Left lung (tissue), 10 donors: Measurements from ENCODE around the gene DVL1. TPM values are rescaled to one million over a fixed set of nuclear protein-coding genes. Genes with fewer than 3 reads are reported as not detected.
"Not testable (repeated sequence)": the region's sequence is repeated elsewhere in the genome, so short reads cannot be mapped to it uniquely, and the experiment has no call there.

Experiments
- ATAC-seq: fragments of 200-7000 bp; cut with Tn5 transposase; one replicate; pipeline ENCODE4 v1.9.1; 2020; ENCODE audit warnings: moderate library complexity
- DNase-seq, 4 donors: peaks; one replicate each; pipeline ENCODE4 v3.0.0-alpha.2; 2013 to 2020
- H3K27ac ChIP-seq, 2 donors: fragments of 200-600 bp; sonication (generic) in 1 of 2; one replicate each; pipeline versions ENCODE4 v1.5.0 to v1.8.0; 2020 to 2021
- H3K27me3 ChIP-seq, 2 donors: fragments of 200-600 bp; sonication (generic) in 1 of 2; one replicate each; pipeline versions ENCODE4 v1.5.0 to v1.8.0; 2020 to 2021
- H3K36me3 ChIP-seq, 2 donors: fragments of 200-600 bp; sonication (generic) in 1 of 2; one replicate each; pipeline versions ENCODE4 v1.5.0 to v1.8.0; 2020 to 2021
- H3K4me1 ChIP-seq, 2 donors: fragments of 200-600 bp; one replicate each; pipeline ENCODE4 v1.8.0; 2021
- H3K4me3 ChIP-seq, 2 donors: fragments of 200-600 bp; sonication (generic) in 1 of 2; one replicate each; pipeline versions ENCODE4 v1.5.0 to v1.8.0; 2020 to 2021; ENCODE audit warnings: mild to moderate bottlenecking in 1 of 2
- H3K9me3 ChIP-seq, 2 donors: fragments of 200-600 bp; sonication (generic) in 1 of 2; one replicate each; pipeline versions ENCODE4 v1.5.0 to v1.8.0; 2020 to 2021
- intact Hi-C, 2 donors: fragments of 100-400 bp; cut with DNase I; formaldehyde crosslinking; loops; one replicate each; pipeline versions ENCODE4 v1.11.2 to v1.14.2; 2022
- polyA plus RNA-seq, 6 donors: library from polyadenylated mRNA; unstranded; fragments of 120-200 nt; gene quantifications; one replicate each; pipeline ENCODE4 v1.2.1, GENCODE V29; 2013; ENCODE audit not compliant: insufficient read length in 6 of 6
- total RNA-seq, 2 donors: library from RNA; stranded (reverse); fragmentation: NEBNext Ultra II Directional; extraction: Animal tissue kit (Norgen Biotek cat#: 25700); gene quantifications; one replicate each; pipeline ENCODE4 v1.2.1, GENCODE V29; 2021
- TF ChIP-seq, protein P1 (sequence below), 2 donors: fragments of 200-600 bp; sonication (generic) in 1 of 2; IDR thresholded peaks; one replicate each; pipeline versions ENCODE4 v1.5.0 to v1.8.0; 2021; ENCODE audit warnings: antibody characterized with exemption in 2 of 2
- donor health status: DM: no; HTN: yes; CAD: no.
- donor health status: DM: no; HTN: no; CAD: no.

Gene DVL1
- total and polyA plus RNA-seq, 8 donors = 20.6 to 81.2 (median 30.4) TPM

- DNase-seq = peak in 1 of 4 donors; percentile 30
- ATAC-seq = no peak
- Histone ChIP-seq H3K4me3 (no peak overlapping the region), H3K27me3 (no peaks in the 10 kb centered on the region), H3K36me3 (peaks cover 9 to 86% of the 10 kb centered on the region in 2 donors), H3K9me3 (no peaks in the 10 kb centered on the region), H3K27ac (no peak overlapping the region), H3K4me1 (peaks cover 0 to 19% of the 10 kb centered on the region in 2 donors)
- TF ChIP-seq, protein P1, sequence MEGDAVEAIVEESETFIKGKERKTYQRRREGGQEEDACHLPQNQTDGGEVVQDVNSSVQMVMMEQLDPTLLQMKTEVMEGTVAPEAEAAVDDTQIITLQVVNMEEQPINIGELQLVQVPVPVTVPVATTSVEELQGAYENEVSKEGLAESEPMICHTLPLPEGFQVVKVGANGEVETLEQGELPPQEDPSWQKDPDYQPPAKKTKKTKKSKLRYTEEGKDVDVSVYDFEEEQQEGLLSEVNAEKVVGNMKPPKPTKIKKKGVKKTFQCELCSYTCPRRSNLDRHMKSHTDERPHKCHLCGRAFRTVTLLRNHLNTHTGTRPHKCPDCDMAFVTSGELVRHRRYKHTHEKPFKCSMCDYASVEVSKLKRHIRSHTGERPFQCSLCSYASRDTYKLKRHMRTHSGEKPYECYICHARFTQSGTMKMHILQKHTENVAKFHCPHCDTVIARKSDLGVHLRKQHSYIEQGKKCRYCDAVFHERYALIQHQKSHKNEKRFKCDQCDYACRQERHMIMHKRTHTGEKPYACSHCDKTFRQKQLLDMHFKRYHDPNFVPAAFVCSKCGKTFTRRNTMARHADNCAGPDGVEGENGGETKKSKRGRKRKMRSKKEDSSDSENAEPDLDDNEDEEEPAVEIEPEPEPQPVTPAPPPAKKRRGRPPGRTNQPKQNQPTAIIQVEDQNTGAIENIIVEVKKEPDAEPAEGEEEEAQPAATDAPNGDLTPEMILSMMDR (IDR thresholded peaks at IDR 0.05) = no peak
- intact Hi-C loops = no loop called here
Observed at GRCh38 chr1:1388078-1388472, 38.9 kb upstream of the DVL1 start.

DNA sequence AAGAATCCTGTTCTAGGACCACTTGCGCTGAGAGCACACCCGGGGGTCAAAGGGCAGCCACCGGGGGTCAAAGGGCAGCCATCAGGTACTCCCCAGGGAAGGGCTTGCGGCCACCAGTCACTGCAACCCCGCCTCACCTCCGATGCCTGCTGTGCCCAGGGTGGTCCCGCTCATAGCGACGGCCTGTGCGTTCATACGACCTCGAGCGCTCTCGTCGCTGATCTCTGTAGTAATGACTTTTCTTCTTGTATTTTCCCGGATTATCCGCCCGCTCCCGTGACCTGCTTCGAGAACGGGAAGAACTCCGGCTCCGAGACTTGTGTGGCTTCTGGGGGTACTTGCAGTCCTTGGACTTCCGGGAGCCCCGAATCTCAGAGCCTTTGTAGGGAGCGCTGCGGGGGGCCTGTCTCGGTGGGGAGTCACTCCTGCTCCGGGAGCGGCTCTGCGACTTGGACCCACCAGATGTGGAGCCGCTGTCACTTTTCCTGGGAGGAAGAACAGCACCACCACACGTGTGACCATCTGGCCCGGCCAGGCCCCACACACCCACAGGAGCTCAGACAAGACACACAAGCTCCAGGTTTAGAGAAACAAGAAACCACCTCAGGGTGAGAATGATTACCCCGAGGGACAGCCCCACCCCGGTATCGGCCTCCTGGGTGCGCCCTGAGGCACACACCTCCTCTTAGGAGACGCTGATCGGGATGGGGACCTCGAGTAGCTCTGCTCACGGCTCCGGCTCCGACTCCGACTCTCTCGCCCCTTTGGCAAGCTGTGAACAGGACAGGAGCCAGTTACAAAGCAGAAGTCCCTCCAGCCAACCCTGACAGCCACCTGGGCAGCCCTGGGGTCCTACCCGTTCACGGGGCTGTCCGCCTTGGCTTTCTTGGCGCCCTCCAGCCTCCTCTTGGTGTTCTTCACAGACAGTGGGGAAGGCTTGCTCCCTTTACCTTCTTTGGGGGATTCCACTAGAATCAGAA is 38.2 kb upstream of the DVL1 start:
- H3K36me3 ChIP-seq = peaks cover 6 to 79% of the 10 kb centered on the region in 2 donors
- DNase-seq (peak in 1 of 4 donors; percentile 55), ATAC-seq (no peak)
- H3K27me3 ChIP-seq = no peaks in the 10 kb centered on the region
- TF ChIP-seq, protein P1 (IDR thresholded peaks at IDR 0.05) = no peak
- peaks cover 0 to 16% of the 10 kb centered on the region in 2 donors for H3K4me1 ChIP-seq
- intact Hi-C loops = no loop called here
- H3K4me3 ChIP-seq = no peak overlapping the region
- H3K27ac ChIP-seq = no peak overlapping the region
- no peaks in the 10 kb centered on the region for H3K9me3 ChIP-seq

DNA sequence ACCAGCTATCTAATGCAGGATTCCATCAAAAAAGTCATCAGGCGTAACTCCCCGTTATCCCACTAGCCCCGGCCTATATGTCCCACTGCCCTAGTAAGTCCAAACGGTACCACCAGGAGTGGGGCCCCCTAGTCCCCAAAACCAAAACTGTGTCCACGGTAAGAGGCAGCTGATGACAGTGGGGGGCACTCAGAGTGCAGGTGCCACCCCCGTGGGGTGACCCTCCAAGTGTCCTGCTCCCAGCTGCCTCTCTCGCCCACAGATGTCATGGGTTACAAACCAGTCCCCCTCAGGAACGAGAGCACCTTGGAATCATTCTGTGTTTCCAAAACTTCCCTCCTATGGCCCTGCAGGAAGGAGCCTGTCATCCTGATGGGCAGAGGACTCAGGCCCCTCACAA is 36.7 kb upstream of the DVL1 start:
- no peak for ATAC-seq
- Histone ChIP-seq H3K36me3 (peaks cover 6 to 74% of the 10 kb centered on the region in 2 donors), H3K9me3 (no peaks in the 10 kb centered on the region), H3K4me1 (peaks cover 0 to 9% of the 10 kb centered on the region in 2 donors), H3K27ac (no peak overlapping the region), H3K27me3 (no peaks in the 10 kb centered on the region), H3K4me3 (no peak overlapping the region)
- DNase-seq = peak in 1 of 4 donors; percentile 35
- intact Hi-C loops = no loop called here
- TF ChIP-seq, protein P1 (IDR thresholded peaks at IDR 0.05) = no peak

DNA sequence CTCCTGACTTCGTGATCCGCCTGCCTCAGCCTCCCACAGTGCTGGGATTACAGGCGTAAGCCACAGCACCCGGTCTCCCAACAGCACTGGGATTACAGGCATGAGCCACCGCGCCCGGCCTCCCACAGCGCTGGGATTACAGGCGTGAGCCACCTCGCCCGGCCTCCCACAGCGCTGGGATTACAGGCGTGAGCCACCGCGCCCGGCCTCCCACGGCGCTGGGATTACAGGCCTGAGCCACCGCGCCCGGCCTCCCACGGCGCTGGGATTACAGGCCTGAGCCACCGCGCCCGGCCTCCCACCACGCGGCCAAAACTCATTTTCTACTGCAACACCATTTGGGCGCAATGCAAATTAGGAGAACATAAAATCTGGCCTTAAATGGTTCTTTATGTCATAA is 36.1 kb upstream of the DVL1 start:
- H3K4me3 ChIP-seq, intact Hi-C loops, H3K27me3 ChIP-seq, ATAC-seq, H3K27ac ChIP-seq, H3K4me1 ChIP-seq, H3K9me3 ChIP-seq: not testable (repeated sequence)
- peaks cover 6 to 74% of the 10 kb centered on the region in 2 donors for H3K36me3 ChIP-seq
- DNase-seq = peak in 1 of 4 donors; percentile 42

DNA sequence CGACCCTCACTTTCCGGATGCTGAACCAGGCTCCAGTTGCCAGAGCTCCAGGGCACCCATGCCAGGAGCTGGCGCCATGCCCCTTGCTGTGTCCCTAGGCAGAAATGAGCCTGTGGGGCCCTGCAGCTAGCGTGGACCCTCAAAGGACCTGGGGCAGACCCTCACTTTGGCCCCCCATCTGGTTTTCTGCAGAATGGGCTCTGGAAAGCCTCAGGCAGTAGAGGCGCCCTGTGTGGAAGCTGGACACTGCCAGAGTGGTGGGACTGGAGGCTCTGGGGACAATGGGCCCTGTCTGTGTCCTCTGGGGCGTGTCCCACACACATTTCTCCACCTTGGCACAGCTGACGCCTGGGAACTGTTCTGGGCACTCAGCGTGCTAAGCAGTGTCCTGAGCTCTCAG is 32.1 kb upstream of the DVL1 start:
- Histone ChIP-seq H3K27me3 (no peaks in the 10 kb centered on the region), H3K9me3 (no peaks in the 10 kb centered on the region), H3K36me3 (peaks cover 0 to 36% of the 10 kb centered on the region in 2 donors), H3K4me3 (no peak overlapping the region), H3K27ac (no peak overlapping the region), H3K4me1 (peaks cover 0 to 3% of the 10 kb centered on the region in 2 donors)
- DNase-seq = no peak
- TF ChIP-seq, protein P1 (IDR thresholded peaks at IDR 0.05) = no peak
- intact Hi-C loops = no loop called here
- no peak for ATAC-seq
